CD4-positive, alpha-beta T cell treated with Interleukin-6 for 4 hours (primary cell): Measurements from ENCODE around the gene SNORC.

Source experiments
- DNase-seq: peaks from one replicate; pipeline ENCODE4 v3.0.0-alpha.2; 2020; ENCODE audit warnings: mixed read lengths

The SNORC gene

DNA sequence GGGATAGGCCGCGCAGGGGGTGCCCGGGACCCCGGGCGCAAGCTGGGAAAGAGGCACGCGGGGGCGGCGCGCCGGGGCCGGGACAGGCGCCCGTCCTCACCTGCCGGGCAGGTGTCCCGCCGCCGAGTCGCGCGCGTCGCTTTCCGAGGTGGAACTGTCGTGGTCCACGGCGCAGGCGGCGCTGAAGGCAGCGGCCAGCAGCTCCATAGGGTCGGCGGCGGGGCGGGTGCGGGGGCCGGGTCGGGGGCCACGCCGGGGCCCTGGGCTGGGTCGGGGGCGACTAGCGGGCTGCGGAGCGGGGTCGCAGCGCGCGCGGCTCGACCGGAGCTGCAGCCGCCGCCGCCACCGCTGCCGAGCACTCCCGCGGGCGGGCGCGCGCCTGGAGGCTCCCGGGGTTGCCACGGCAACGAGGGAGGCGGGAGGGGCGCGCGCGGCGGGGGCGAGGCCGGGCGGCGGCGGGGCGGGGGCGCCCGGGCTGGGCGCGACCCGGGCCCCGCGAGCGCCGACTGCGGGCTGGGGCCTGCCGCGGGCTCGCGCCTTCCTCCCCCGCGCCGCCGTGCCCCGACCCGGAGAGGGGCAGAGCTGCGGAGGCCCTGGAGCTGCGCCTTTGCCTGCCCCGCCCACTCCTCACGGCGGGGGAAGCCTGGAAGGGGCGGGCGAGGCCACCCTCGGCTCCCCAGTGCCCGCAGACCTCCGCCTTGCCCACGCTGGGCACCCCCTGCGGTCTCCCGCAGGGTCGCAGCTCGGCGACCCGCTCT, 57.9 kb downstream of the SNORC start:
- no peak for DNase-seq
